Left lung (tissue), 10 donors: ENCODE data around the gene TRMO. TPM values are rescaled to one million over a fixed set of nuclear protein-coding genes. Genes with fewer than 3 reads are reported as not detected.
"Not testable (repeated sequence)": the region's sequence is repeated elsewhere in the genome, so short reads cannot be mapped to it uniquely, and the experiment has no call there.

ENCODE experiments used
- ATAC-seq: fragments of 200-7000 bp; cut with Tn5 transposase; one replicate; pipeline ENCODE4 v1.9.1; 2020; ENCODE audit warnings: moderate library complexity
- DNase-seq, 4 donors: peaks; one replicate each; pipeline ENCODE4 v3.0.0-alpha.2; 2013 to 2020
- H3K27ac ChIP-seq, 2 donors: fragments of 200-600 bp; sonication (generic) in 1 of 2; one replicate each; pipeline versions ENCODE4 v1.5.0 to v1.8.0; 2020 to 2021
- H3K27me3 ChIP-seq, 2 donors: fragments of 200-600 bp; sonication (generic) in 1 of 2; one replicate each; pipeline versions ENCODE4 v1.5.0 to v1.8.0; 2020 to 2021
- H3K36me3 ChIP-seq, 2 donors: fragments of 200-600 bp; sonication (generic) in 1 of 2; one replicate each; pipeline versions ENCODE4 v1.5.0 to v1.8.0; 2020 to 2021
- H3K4me1 ChIP-seq, 2 donors: fragments of 200-600 bp; one replicate each; pipeline ENCODE4 v1.8.0; 2021
- H3K4me3 ChIP-seq, 2 donors: fragments of 200-600 bp; sonication (generic) in 1 of 2; one replicate each; pipeline versions ENCODE4 v1.5.0 to v1.8.0; 2020 to 2021; ENCODE audit warnings: mild to moderate bottlenecking in 1 of 2
- H3K9me3 ChIP-seq, 2 donors: fragments of 200-600 bp; sonication (generic) in 1 of 2; one replicate each; pipeline versions ENCODE4 v1.5.0 to v1.8.0; 2020 to 2021
- intact Hi-C, 2 donors: fragments of 100-400 bp; cut with DNase I; formaldehyde crosslinking; loops; one replicate each; pipeline versions ENCODE4 v1.11.2 to v1.14.2; 2022
- polyA plus RNA-seq, 6 donors: library from polyadenylated mRNA; unstranded; fragments of 120-200 nt; gene quantifications; one replicate each; pipeline ENCODE4 v1.2.1, GENCODE V29; 2013; ENCODE audit not compliant: insufficient read length in 6 of 6
- total RNA-seq, 2 donors: library from RNA; stranded (reverse); fragmentation: NEBNext Ultra II Directional; extraction: Animal tissue kit (Norgen Biotek cat#: 25700); gene quantifications; one replicate each; pipeline ENCODE4 v1.2.1, GENCODE V29; 2021
- TF ChIP-seq, protein P1 (sequence below), 2 donors: fragments of 200-600 bp; sonication (generic) in 1 of 2; IDR thresholded peaks; one replicate each; pipeline versions ENCODE4 v1.5.0 to v1.8.0; 2021; ENCODE audit warnings: antibody characterized with exemption in 2 of 2
- donor health status: DM: no; HTN: yes; CAD: no.
- donor health status: DM: no; HTN: no; CAD: no.

Gene TRMO
- total and polyA plus RNA-seq, 8 donors, result 13.6 to 16.5 (median 16.1) TPM

DNA sequence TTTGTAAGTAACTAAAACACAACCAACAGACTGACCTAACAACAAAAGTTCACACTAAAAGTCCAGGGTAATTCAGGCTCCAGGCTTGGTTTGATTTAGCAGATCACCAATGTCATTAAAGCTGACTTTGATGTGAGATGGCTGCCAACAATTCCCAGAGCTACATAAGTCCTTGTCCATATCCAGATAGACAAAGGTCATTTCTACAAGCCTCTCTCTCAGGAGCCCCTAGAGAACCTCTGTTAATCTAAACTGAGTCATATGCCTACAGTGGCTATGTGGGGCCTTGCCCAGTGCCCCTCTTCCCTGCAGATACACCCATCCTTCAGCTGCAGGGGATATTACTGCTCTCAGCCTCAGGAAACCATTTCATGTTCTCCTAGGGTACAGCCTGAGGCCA lies 42.6 kb upstream of the TRMO start:
- H3K9me3 ChIP-seq, result no peaks in the 10 kb centered on the region
- no peak for DNase-seq
- H3K4me3 ChIP-seq, result no peak overlapping the region
- H3K36me3 ChIP-seq, result no peaks in the 10 kb centered on the region
- TF ChIP-seq, protein P1, sequence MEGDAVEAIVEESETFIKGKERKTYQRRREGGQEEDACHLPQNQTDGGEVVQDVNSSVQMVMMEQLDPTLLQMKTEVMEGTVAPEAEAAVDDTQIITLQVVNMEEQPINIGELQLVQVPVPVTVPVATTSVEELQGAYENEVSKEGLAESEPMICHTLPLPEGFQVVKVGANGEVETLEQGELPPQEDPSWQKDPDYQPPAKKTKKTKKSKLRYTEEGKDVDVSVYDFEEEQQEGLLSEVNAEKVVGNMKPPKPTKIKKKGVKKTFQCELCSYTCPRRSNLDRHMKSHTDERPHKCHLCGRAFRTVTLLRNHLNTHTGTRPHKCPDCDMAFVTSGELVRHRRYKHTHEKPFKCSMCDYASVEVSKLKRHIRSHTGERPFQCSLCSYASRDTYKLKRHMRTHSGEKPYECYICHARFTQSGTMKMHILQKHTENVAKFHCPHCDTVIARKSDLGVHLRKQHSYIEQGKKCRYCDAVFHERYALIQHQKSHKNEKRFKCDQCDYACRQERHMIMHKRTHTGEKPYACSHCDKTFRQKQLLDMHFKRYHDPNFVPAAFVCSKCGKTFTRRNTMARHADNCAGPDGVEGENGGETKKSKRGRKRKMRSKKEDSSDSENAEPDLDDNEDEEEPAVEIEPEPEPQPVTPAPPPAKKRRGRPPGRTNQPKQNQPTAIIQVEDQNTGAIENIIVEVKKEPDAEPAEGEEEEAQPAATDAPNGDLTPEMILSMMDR (IDR thresholded peaks at IDR 0.05), result no peak
- intact Hi-C loops, result no loop called here
- no peak for ATAC-seq
- no peak overlapping the region for H3K27ac ChIP-seq
- no peaks in the 10 kb centered on the region for H3K4me1 ChIP-seq
- peaks cover 0 to 15% of the 10 kb centered on the region in 2 donors for H3K27me3 ChIP-seq

DNA sequence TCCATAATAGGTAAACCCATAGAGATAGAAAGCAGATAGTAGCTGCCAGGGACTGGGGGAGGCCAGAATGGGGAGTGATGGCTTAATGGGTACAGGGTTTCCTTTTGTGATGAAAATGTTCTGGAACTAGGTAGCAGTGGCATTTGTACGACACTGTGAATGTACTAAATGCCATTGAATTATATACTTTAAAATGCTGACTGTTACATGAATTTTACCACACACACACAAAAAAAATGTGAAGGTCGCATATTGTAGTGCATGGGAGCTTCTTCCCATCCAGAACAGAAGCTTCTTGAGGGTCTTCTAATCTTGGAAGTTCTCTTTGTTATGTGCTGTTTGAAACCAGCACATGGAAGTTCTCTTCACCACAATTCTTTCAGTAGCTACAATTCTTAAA lies 40.9 kb upstream of the TRMO start:
- no peaks in the 10 kb centered on the region for H3K4me1 ChIP-seq
- H3K27me3 ChIP-seq, result peaks cover 0 to 15% of the 10 kb centered on the region in 2 donors
- DNase-seq (no peak), ATAC-seq (no peak)
- TF ChIP-seq, protein P1 (IDR thresholded peaks at IDR 0.05), result no peak
- no peak overlapping the region for H3K4me3 ChIP-seq
- H3K36me3 ChIP-seq, result no peaks in the 10 kb centered on the region
- no peaks in the 10 kb centered on the region for H3K9me3 ChIP-seq
- H3K27ac ChIP-seq, result no peak overlapping the region
- intact Hi-C loops, result no loop called here

DNA sequence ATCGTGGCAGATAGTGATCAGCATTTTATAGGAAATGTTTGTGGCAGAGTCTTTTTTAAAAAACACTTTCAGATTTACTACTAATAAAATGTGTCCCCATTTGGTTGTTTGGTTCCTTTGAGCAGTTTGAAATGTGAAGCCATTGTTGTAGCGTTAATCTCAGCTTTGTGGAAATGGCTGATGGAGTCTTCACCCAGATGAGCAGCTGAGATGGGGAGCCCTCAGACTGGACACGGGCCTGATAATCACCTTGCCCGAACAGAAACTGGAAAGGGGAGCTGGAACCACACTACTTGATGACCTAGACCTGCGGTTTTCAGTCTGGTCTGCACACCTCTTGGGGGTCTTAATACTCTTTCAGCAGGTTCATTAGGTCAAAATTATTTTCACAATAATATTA lies 40.3 kb upstream of the TRMO start:
- TF ChIP-seq, protein P1 (IDR thresholded peaks at IDR 0.05), result no peak
- Histone ChIP-seq H3K4me1 (no peaks in the 10 kb centered on the region), H3K36me3 (no peaks in the 10 kb centered on the region), H3K27me3 (peaks cover 0 to 10% of the 10 kb centered on the region in 2 donors), H3K4me3 (no peak overlapping the region), H3K9me3 (no peaks in the 10 kb centered on the region), H3K27ac (no peak overlapping the region)
- intact Hi-C loops, result no loop called here
- DNase-seq, result no peak
- ATAC-seq, result no peak

DNA sequence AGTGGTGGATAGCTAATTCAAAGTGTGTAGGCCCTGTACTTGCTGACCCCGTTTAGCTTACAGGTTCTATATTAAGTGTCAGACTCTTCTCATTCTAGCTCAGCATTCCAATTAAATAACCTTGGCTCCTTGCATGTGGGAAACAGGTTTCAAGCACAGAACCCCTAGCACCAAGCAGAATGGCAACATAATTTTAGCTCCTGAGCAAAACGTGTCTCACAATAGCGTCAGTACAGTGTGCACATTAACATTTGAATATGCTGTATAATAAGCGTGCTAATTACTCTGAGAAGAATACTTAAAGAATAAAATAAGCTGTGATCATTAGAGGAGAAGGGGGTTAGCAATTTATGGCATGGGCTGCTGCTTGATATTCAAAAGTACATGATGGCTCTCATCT lies 39.8 kb upstream of the TRMO start:
- H3K27ac ChIP-seq, result no peak overlapping the region
- H3K36me3 ChIP-seq, result no peaks in the 10 kb centered on the region
- H3K4me1 ChIP-seq, result no peaks in the 10 kb centered on the region
- DNase-seq (no peak), ATAC-seq (no peak)
- intact Hi-C loops, result no loop called here
- peaks cover 0 to 5% of the 10 kb centered on the region in 2 donors for H3K27me3 ChIP-seq
- no peaks in the 10 kb centered on the region for H3K9me3 ChIP-seq
- H3K4me3 ChIP-seq, result no peak overlapping the region
- TF ChIP-seq, protein P1 (IDR thresholded peaks at IDR 0.05), result no peak

DNA sequence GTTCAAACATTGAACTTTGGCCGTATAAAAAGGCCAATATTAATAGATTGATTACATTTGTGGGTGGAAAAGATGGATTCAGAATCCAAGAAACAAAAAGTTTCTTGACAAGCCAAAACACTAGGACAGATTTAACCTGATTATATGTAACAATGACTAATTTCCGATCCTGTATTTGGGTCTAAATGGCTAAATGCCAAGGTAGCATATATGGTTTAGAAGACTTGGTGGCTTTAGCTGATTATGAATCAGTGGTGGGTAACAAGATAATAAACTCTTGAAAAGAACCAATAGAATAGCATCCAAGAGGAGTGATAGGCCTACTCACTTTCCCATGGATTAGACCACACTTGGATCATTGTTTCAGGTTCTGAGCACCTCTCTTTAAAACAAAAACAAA lies 39.1 kb upstream of the TRMO start:
- Histone ChIP-seq H3K36me3 (no peaks in the 10 kb centered on the region), H3K27me3 (no peaks in the 10 kb centered on the region), H3K27ac (no peak overlapping the region), H3K9me3 (no peaks in the 10 kb centered on the region), H3K4me1 (no peaks in the 10 kb centered on the region), H3K4me3 (no peak overlapping the region)
- ATAC-seq, result no peak
- intact Hi-C loops, result no loop called here
- no peak for DNase-seq
- TF ChIP-seq, protein P1 (IDR thresholded peaks at IDR 0.05), result no peak

DNA sequence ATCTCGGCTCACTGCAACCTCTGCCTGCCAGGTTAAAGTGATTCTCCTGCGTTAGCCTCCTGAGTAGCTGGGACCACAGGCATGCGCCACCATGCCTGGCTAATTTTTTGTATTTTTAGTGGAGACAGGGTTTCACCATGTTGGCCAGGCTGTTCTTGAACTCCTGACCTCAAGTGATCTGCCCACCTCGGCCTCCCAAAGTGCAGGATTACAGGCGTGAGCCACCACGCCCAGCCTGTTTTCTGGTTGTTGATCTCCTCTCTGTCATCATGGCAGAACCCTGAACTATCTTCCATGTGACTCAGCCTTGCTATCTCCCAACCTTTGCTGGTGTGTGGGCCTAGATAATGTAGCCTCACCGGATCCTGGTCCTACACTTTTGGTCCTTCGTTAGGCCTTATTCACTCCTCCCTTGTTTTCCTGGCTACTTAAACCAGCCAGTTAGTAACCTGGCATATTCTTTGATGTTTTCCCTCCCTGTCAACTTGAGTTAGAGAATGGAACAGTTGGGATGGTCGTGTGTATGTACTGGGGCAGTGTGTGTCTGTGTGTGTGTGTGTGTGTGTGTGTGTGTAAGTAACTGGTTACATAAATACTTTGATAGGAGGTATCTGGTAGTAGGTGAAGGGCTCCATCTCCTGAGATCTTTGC lies 38.5 kb upstream of the TRMO start:
- ATAC-seq, H3K36me3 ChIP-seq, H3K4me3 ChIP-seq, DNase-seq, H3K9me3 ChIP-seq, H3K27ac ChIP-seq, intact Hi-C loops, H3K27me3 ChIP-seq, H3K4me1 ChIP-seq: not testable (repeated sequence)
